IMR-90 (cell line): ENCODE results near the gene PRLH. TPM values are rescaled to one million over a fixed set of nuclear protein-coding genes. Genes with fewer than 3 reads are reported as not detected.

ENCODE experiments used
- ATAC-seq: fragments of 200-7000 bp; cut with Tn5 transposase; 2 replicates; pipeline ENCODE4 v1.9.1; 2020; ENCODE audit warnings: low read depth, mild to moderate bottlenecking, moderate library complexity
- BruUV-seq: library from RNA; stranded (reverse); fragments of 400-500 nt; replicated peaks from 2 replicates; lab custom pipeline; 2021; lab: Mats Ljungman, UMichigan
- CTCF ChIA-PET: fragments of 300-600 bp; formaldehyde crosslinking; extraction: SDS; loops from one replicate; lab custom pipeline; 2021; ENCODE audit warnings: antibody characterized with exemption; lab: Yijun Ruan, JAX
- POLR2A ChIA-PET: fragments of 300-600 bp; sonication (Branson Sonifier 250); formaldehyde crosslinking; loops from one replicate; lab custom pipeline; 2022; ENCODE audit warnings: antibody characterized with exemption; ENCODE audit not compliant: unreplicated experiment; lab: Charles Lee
- DNase-seq: peaks from one replicate; pipeline ENCODE4 v3.0.0; 2013
- H2AFZ ChIP-seq: replicated peaks from 2 replicates; pipeline ENCODE3; 2013; ENCODE audit warnings: low read length, mild to moderate bottlenecking; ENCODE audit not compliant: poor library complexity
- H2AK5ac ChIP-seq: 2 replicates; pipeline ENCODE4 v1.6.1; 2013; ENCODE audit warnings: low read depth, low read length, inconsistent platforms
- H2AK9ac ChIP-seq: replicated peaks from 2 replicates; pipeline ENCODE3; 2013; ENCODE audit warnings: mild to moderate bottlenecking, low read depth, low read length, moderate library complexity; ENCODE audit not compliant: poor library complexity
- H2BK120ac ChIP-seq: 2 replicates; pipeline ENCODE4 v1.6.1; 2013; ENCODE audit warnings: low read depth, low read length, inconsistent platforms
- H2BK15ac ChIP-seq: 3 replicates; pipeline ENCODE4 v1.6.1; 2013; ENCODE audit warnings: low read depth, low read length, inconsistent platforms
- H2BK20ac ChIP-seq: 2 replicates; pipeline ENCODE4 v1.6.1; 2013; ENCODE audit warnings: low read depth, mild to moderate bottlenecking, inconsistent platforms, low read length, moderate library complexity
- H2BK5ac ChIP-seq: 2 replicates; pipeline ENCODE4 v1.6.1; 2013; ENCODE audit warnings: mild to moderate bottlenecking, low read depth, low read length, inconsistent platforms; ENCODE audit not compliant: poor library complexity, severe bottlenecking
- H3K14ac ChIP-seq: replicated peaks from 2 replicates; pipeline ENCODE4 v1.6.1; 2013; ENCODE audit warnings: low read depth, low read length, inconsistent platforms
- H3K18ac ChIP-seq: 2 replicates; pipeline ENCODE4 v1.6.1; 2013; ENCODE audit warnings: low read depth, low read length, control low read depth
- H3K23ac ChIP-seq: 2 replicates; pipeline ENCODE4 v1.6.1; 2013; ENCODE audit warnings: low read depth, low read length, inconsistent platforms
- H3K27ac ChIP-seq: 2 replicates; pipeline ENCODE4 v1.5.1; 2013; ENCODE audit warnings: mild to moderate bottlenecking, control low read depth, low read length; ENCODE audit not compliant: insufficient read depth
- H3K27me3 ChIP-seq: 2 replicates; pipeline ENCODE4 v1.6.1; 2013; ENCODE audit warnings: low read length; ENCODE audit not compliant: control insufficient read depth, insufficient read depth
- H3K36me3 ChIP-seq: 2 replicates; pipeline ENCODE4 v1.6.1; 2013; ENCODE audit warnings: low read length, mixed read lengths; ENCODE audit not compliant: control insufficient read depth, insufficient read depth
- H3K4ac ChIP-seq: 2 replicates; pipeline ENCODE4 v1.6.1; 2013; ENCODE audit warnings: low read depth, low read length, inconsistent platforms
- H3K4me1 ChIP-seq: 2 replicates; pipeline ENCODE4 v1.6.1; 2013; ENCODE audit warnings: low read length, mixed read lengths; ENCODE audit not compliant: control insufficient read depth, insufficient read depth
- H3K4me2 ChIP-seq: 2 replicates; pipeline ENCODE4 v1.6.1; 2013; ENCODE audit warnings: low read depth, mild to moderate bottlenecking, control low read depth, low read length, moderate library complexity
- H3K4me3 ChIP-seq: 2 replicates; pipeline ENCODE4 v1.5.1; 2013; ENCODE audit warnings: low read depth, mild to moderate bottlenecking, control low read depth, low read length, moderate library complexity; ENCODE audit not compliant: insufficient read depth
- H3K56ac ChIP-seq: 2 replicates; pipeline ENCODE4 v1.6.1; 2013; ENCODE audit warnings: low read length, inconsistent platforms; ENCODE audit not compliant: insufficient read depth; ENCODE audit errors: extremely low read depth
- H3K79me1 ChIP-seq, 2 experiments: 2 replicates each; pipeline ENCODE4 v1.6.1; 2013; ENCODE audit warnings: low read length in 2 of 2, inconsistent platforms in 1 of 2, low read depth in 1 of 2
- H3K9ac ChIP-seq: 2 replicates; pipeline ENCODE4 v1.6.1; 2013; ENCODE audit warnings: low read depth, low read length, control low read depth
- H3K9me1 ChIP-seq: 2 replicates; pipeline ENCODE4 v1.6.1; 2013; ENCODE audit warnings: low read length, inconsistent platforms; ENCODE audit not compliant: insufficient read depth
- H3K9me3 ChIP-seq: 2 replicates; pipeline ENCODE4 v1.6.1; 2013; ENCODE audit warnings: low read length; ENCODE audit not compliant: control insufficient read depth, insufficient read depth
- H4K20me1 ChIP-seq: 2 replicates; pipeline ENCODE4 v1.6.1; 2013; ENCODE audit warnings: low read length, inconsistent platforms; ENCODE audit not compliant: insufficient read depth
- H4K5ac ChIP-seq: 2 replicates; pipeline ENCODE4 v1.6.1; 2013; ENCODE audit warnings: mild to moderate bottlenecking, low read depth, low read length, control low read depth
- H4K8ac ChIP-seq, 2 experiments: 2 replicates each; pipeline ENCODE4 v1.6.1; 2013; ENCODE audit warnings: low read depth in 2 of 2, low read length in 2 of 2, control low read depth in 1 of 2, inconsistent platforms in 1 of 2
- H4K91ac ChIP-seq: 2 replicates; pipeline ENCODE4 v1.6.1; 2013; ENCODE audit warnings: low read depth, low read length, inconsistent platforms; ENCODE audit not compliant: insufficient read depth
- BHLHE40 ChIP-seq: fragments of 150-350 bp; IDR thresholded peaks from 2 replicates; pipeline ENCODE4 v1.6.1; 2016; ENCODE audit warnings: mild to moderate bottlenecking, low read depth, low read length
- CEBPB ChIP-seq: IDR thresholded peaks from 2 replicates; pipeline ENCODE4 v1.6.1; 2012; ENCODE audit warnings: low read depth, low read length, improper control_type of control experiment
- CHD1 ChIP-seq: IDR thresholded peaks from 2 replicates; pipeline ENCODE4 v1.6.1; 2012; ENCODE audit warnings: low read depth, low read length, improper control_type of control experiment
- FOS ChIP-seq: fragments of 150-350 bp; IDR thresholded peaks from 2 replicates; pipeline ENCODE4 v1.6.1; 2016; ENCODE audit warnings: low read depth, low read length
- MAFK ChIP-seq: IDR thresholded peaks from 2 replicates; pipeline ENCODE4 v1.6.1; 2012; ENCODE audit warnings: low read depth, low read length, improper control_type of control experiment
- MAZ ChIP-seq: IDR thresholded peaks from 2 replicates; pipeline ENCODE4 v1.6.1; 2012; ENCODE audit warnings: low read depth, mild to moderate bottlenecking, low read length, improper control_type of control experiment, moderate library complexity, borderline replicate concordance
- MXI1 ChIP-seq: IDR thresholded peaks from 2 replicates; pipeline ENCODE4 v1.6.1; 2012; ENCODE audit warnings: low read depth, mild to moderate bottlenecking, low read length, moderate library complexity, borderline replicate concordance
- NFE2L2 ChIP-seq: fragments of 150-350 bp; IDR thresholded peaks from 2 replicates; pipeline ENCODE4 v1.6.1; 2016; ENCODE audit warnings: low read depth, mild to moderate bottlenecking, low read length
- POLR2A ChIP-seq: IDR thresholded peaks from 2 replicates; pipeline ENCODE4 v1.6.1; 2012; ENCODE audit warnings: mild to moderate bottlenecking, low read depth, low read length
- RCOR1 ChIP-seq: IDR thresholded peaks from 2 replicates; pipeline ENCODE4 v1.6.1; 2012; ENCODE audit warnings: mild to moderate bottlenecking, low read length, improper control_type of control experiment; ENCODE audit not compliant: insufficient replicate concordance
- SMC3 ChIP-seq: fragments of 150-350 bp; IDR thresholded peaks from 2 replicates; pipeline ENCODE4 v1.6.1; 2016; ENCODE audit warnings: low read depth, mild to moderate bottlenecking, antibody characterized with exemption, low read length, moderate library complexity
- WGBS, 2 experiments: methylation state at CpG; one replicate each; pipeline versions ENCODE4 v1.1.5 to v1.1.7; 2013; ENCODE audit warnings: missing lambda C conversion rate in 2 of 2; ENCODE audit not compliant: insufficient read length in 1 of 2; ENCODE audit errors: extremely low coverage in 2 of 2; 5-methylcytosine and 5-hydroxymethylcytosine counted together
- dilution Hi-C: fragments of 300-500 bp; cut with HindIII; formaldehyde crosslinking; loops from one replicate; pipeline ENCODE4 v1.14.3; 2018; ENCODE audit warnings: low sequenced_read_pairs; ENCODE audit not compliant: unreplicated experiment
- in situ Hi-C: fragments of 300-500 bp; cut with MboI; formaldehyde crosslinking; loops from 3 replicates; pipeline ENCODE4 v1.14.3; 2019; ENCODE audit warnings: low sequenced_read_pairs, inconsistent platforms, mixed read lengths
- intact Hi-C: fragments of 100-400 bp; cut with micrococcal nuclease; formaldehyde crosslinking; loops from 2 replicates; pipeline ENCODE4 v1.10.0; 2022
- polyA plus RNA-seq, 3 experiments: library from polyadenylated mRNA; depleted of rRNA; stranded (reverse); fragments of >200 nt; gene quantifications; 2 replicates each; pipeline ENCODE4 v1.2.3, GENCODE V29; 2012; ENCODE audit warnings: low replicate concordance in 1 of 3
- total RNA-seq: library from RNA; depleted of rRNA; stranded (reverse); fragments of >200 nt; gene quantifications from 2 replicates; pipeline ENCODE4 v1.2.3, GENCODE V29; 2012
- TF ChIP-seq, protein P1 (sequence below): fragments of 150-350 bp; IDR thresholded peaks from 2 replicates; pipeline ENCODE4 v1.6.1; 2016; ENCODE audit warnings: low read depth, mild to moderate bottlenecking, low read length, moderate library complexity, borderline replicate concordance
- TF ChIP-seq, protein P2 (sequence below): conservative IDR thresholded peaks from 2 replicates; pipeline ENCODE4 v1.5.1; 2012; ENCODE audit warnings: mild to moderate bottlenecking, low read depth, low read length, improper control_type of control experiment

Gene PRLH
- total and polyA plus RNA-seq, 2 of the 4 experiments (the other 2 are of a cell fraction) = not detected

- H4K8ac ChIP-seq = no peak overlapping the region
- H3K27me3 ChIP-seq = no peaks in the 10 kb centered on the region
- H4K5ac ChIP-seq = no peak overlapping the region
- H2AFZ ChIP-seq = peak overlapping the region; percentile 25
- H2BK20ac ChIP-seq = no peak overlapping the region
- H2AK9ac ChIP-seq = no peak overlapping the region
- WGBS, 2 experiments = no CpG with 5 or more reads among the region's 5 CpGs
- no TSS peak for BruUV-seq
- H3K18ac ChIP-seq = no peak overlapping the region
- H3K56ac ChIP-seq = no peak overlapping the region
- no peak overlapping the region for H2BK15ac ChIP-seq
- H3K9me1 ChIP-seq = no peaks in the 10 kb centered on the region; the same call in 1 of the 2 replicates
- H3K79me1 ChIP-seq = no peaks in the 10 kb centered on the region; a peak in 1 of 4 replicates
- ChIA-PET POLR2A (no interaction called here), CTCF (interaction anchor here (0.6 kb wide), 1 partner anchor 71 kb away, joined by 4 read pairs; no protein-coding TSS in a partner anchor)
- H4K20me1 ChIP-seq = no peaks in the 10 kb centered on the region
- DNase-seq = no peak
- in situ Hi-C loops = no loop called here
- no peak overlapping the region for H2AK5ac ChIP-seq
- peaks cover 4% of the 10 kb centered on the region; the same call in 1 of the 2 replicates for H3K4me1 ChIP-seq
- dilution Hi-C loops = no loop called here
- H3K9me3 ChIP-seq = no peaks in the 10 kb centered on the region
- no peak overlapping the region for H3K14ac ChIP-seq
- no peak for ATAC-seq
- H4K91ac ChIP-seq = no peak overlapping the region
- TF ChIP-seq MAFK (no peak), POLR2A (no peak), BHLHE40 (no peak), FOS (no peak), NFE2L2 (no peak), MAZ (no peak), CHD1 (no peak), SMC3 (no peak), RCOR1 (no peak), MXI1 (no peak), CEBPB (no peak)
- TF ChIP-seq, protein P1, sequence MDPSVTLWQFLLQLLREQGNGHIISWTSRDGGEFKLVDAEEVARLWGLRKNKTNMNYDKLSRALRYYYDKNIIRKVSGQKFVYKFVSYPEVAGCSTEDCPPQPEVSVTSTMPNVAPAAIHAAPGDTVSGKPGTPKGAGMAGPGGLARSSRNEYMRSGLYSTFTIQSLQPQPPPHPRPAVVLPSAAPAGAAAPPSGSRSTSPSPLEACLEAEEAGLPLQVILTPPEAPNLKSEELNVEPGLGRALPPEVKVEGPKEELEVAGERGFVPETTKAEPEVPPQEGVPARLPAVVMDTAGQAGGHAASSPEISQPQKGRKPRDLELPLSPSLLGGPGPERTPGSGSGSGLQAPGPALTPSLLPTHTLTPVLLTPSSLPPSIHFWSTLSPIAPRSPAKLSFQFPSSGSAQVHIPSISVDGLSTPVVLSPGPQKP = no peak
- TF ChIP-seq, protein P2, sequence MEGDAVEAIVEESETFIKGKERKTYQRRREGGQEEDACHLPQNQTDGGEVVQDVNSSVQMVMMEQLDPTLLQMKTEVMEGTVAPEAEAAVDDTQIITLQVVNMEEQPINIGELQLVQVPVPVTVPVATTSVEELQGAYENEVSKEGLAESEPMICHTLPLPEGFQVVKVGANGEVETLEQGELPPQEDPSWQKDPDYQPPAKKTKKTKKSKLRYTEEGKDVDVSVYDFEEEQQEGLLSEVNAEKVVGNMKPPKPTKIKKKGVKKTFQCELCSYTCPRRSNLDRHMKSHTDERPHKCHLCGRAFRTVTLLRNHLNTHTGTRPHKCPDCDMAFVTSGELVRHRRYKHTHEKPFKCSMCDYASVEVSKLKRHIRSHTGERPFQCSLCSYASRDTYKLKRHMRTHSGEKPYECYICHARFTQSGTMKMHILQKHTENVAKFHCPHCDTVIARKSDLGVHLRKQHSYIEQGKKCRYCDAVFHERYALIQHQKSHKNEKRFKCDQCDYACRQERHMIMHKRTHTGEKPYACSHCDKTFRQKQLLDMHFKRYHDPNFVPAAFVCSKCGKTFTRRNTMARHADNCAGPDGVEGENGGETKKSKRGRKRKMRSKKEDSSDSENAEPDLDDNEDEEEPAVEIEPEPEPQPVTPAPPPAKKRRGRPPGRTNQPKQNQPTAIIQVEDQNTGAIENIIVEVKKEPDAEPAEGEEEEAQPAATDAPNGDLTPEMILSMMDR = no peak
- H2BK120ac ChIP-seq = no peak overlapping the region
- no peak overlapping the region for H3K4me2 ChIP-seq
- no peak overlapping the region for H3K23ac ChIP-seq
- H2BK5ac ChIP-seq = no peak overlapping the region
- H3K27ac ChIP-seq = no peak overlapping the region
- no peaks in the 10 kb centered on the region for H3K36me3 ChIP-seq
- intact Hi-C loops = no loop called here
- no peak overlapping the region for H3K4me3 ChIP-seq
- no peak overlapping the region for H3K9ac ChIP-seq
- H3K4ac ChIP-seq = no peak overlapping the region
Measured at GRCh38 chr2:237541243-237541642, 25.1 kb upstream of the PRLH start.
